Stomach (tissue), 4 donors: ENCODE results near the gene EGLN2.
"Not testable (repeated sequence)": the region's sequence is repeated elsewhere in the genome, so short reads cannot be mapped to it uniquely, and the experiment has no call there.

Experiments used
- EP300 ChIP-seq: sonication (generic); formaldehyde crosslinking; IDR thresholded peaks from one replicate; pipeline ENCODE4 v1.6.1; 2017; ENCODE audit warnings: antibody characterized with exemption
- POLR2A ChIP-seq, 4 donors: fragments of 450-650 bp; IDR thresholded peaks; one replicate each; pipeline ENCODE4 v1.6.1; 2016; ENCODE audit warnings: antibody characterized with exemption in 4 of 4, control low read depth in 2 of 4, mild to moderate bottlenecking in 1 of 4, moderate library complexity in 1 of 4
- POLR2AphosphoS5 ChIP-seq, 3 donors: sonication (generic); formaldehyde crosslinking; IDR thresholded peaks; one replicate each; pipeline ENCODE4 v1.6.1; 2016; ENCODE audit warnings: antibody characterized with exemption in 3 of 3

DNA sequence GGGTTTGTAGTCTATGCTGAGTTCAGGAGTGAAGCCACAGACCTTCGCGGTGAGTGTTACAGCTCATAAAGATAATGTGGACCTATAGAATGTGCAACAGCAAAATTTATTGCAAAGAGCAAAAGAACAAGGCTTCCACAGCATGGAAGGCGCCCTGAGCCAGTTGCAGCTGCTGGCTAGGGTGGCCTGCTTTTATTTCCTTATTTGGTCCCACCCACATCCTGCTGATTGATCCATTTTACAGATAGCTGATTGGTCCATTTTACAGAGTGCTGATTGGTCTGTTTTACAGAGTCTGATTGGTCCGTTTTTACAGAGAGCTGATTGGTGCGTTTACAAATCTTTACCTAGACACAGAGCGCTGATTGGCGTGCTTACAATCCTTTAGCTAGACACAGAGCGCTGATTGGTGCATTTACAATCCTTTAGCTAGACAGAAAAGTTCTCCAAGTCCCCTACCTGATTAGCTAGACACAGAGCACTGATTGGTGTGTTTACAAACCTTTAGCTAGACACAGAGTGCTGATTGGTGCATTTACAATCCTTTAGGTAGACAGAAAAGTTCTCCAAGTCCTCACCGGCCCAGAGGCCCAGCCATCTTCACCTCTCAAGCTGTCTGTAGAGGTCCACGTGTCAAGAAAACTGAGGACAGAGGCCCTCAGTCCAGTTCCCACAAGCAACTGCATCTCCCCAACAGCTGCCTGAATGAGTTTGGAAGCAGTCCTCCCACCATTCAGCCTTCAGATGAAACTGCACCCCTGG, 27.7 kb upstream of the EGLN2 start:
- TF ChIP-seq EP300; POLR2A (IDR thresholded peaks at IDR 0.05); POLR2AphosphoS5 (IDR thresholded peaks at IDR 0.05): not testable (repeated sequence)
